GM18502 (cell line): Measurements from ENCODE around the gene CLEC9A.

ENCODE experiments used
- ATAC-seq: cut with Tn5 transposase; IDR thresholded peaks from one replicate; pipeline ENCODE4 v1.9.1; 2021; ENCODE audit warnings: mild to moderate bottlenecking; ENCODE audit not compliant: unreplicated experiment, poor library complexity

Gene CLEC9A

GRCh38 chr12:10101648-10102220 is 71.3 kb downstream of the CLEC9A start:
- no peak for ATAC-seq

DNA sequence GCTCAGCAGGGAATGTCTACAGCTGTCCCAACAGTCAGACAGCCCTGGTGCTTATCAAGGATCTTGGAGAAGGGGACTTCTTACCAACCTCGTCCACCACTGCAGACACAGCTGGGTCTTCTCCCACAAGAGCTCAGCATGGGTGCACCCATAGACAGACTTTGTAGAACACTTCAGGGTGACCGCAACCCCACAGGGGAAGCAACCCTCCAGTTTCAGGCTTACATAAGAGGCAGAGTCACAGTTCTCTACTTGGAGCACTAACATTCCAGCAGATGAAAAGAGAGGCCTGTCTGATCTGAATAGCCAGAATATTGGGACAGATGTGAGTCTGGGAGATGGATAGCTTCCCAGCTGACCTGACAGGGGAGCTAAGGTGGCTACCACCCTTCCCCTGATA is 71.8 kb downstream of the CLEC9A start:
- ATAC-seq = no peak

DNA sequence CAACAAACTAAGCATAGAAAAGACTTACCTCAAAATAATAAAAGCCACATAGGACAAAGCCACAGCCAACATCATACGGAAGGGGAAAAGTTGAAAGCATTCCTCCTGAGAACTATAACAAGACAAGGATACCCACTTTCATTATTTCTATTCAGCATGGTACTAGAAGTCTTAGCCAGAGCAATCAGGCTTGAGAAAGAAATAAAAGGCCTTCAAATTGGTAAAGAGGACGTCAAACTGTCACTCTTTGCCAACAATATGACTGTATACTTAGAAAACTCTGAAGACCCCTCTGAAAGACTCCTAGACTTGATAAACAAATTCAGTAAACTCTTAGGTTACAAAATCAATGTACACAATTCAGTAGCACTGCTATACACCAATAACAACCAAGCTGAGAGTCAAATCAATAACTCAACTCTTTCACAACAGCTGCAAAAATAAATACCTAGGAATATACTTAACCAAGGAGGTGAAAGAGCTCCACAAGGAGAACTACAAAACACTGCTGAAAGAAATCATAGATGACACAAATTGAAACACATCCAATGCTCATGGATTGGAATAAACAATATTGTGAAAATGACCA is 79.9 kb downstream of the CLEC9A start:
- no peak for ATAC-seq

DNA sequence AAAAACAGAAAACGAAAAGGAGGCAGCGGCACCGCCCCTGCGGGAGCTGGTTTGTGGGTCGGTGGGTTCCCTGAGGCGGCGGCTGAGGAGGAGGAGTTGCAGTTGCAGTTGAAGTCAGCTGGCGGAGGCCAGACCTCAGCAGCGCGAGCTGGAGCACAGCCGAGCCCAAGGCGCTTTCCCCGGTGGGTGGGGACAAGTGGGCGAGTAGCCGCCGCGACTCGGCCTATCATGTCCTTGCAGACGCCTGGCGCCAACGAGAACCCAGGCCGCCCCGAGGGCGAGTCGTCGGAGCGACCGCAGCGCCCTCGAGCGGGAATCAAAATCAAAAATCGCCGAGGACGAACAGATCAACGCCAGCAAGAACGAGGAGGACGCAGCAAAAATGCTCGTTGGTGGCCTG is 81.0 kb downstream of the CLEC9A start:
- no peak for ATAC-seq

DNA sequence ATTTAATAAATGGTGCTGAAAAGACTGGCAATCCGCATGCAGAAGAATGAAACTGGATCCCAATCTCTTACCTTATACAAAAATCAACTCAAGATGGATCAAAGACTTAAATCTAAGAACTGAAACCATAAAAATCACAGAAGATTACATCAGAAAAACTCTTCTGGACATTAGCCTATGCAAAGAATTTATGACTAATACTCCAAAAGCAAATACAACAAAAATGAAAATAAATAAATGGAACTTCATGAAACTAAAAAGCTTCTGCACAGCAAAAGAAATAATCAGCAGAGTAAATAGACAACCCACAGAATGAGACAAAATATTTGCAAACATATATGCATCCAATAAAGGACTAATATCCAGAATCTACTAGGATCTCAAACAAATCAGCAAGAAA is 82.6 kb downstream of the CLEC9A start:
- ATAC-seq = no peak

- ATAC-seq = no peak
Measured at GRCh38 chr12:10113920-10114319, 83.4 kb downstream of the CLEC9A start.

- ATAC-seq = no peak
Measured at GRCh38 chr12:10115311-10115710, 84.8 kb downstream of the CLEC9A start.
